Stimulated activated naive CD4-positive, alpha-beta T cell (primary cell): ENCODE measurements around the gene SAMD7.

Source experiments
- DNase-seq, 6 experiments: peaks; one replicate each; lab custom pipeline; 2025; lab: John Stamatoyannopoulos, UW

SAMD7 gene

GRCh38 chr3:169907944-169908343 is 3.4 kb upstream of the SAMD7 start:
- no peak for DNase-seq

- DNase-seq, result no peak
Measured at GRCh38 chr3:169913323-169913722, 2.0 kb downstream of the SAMD7 start.

GRCh38 chr3:169914321-169914720 is 2.9 kb downstream of the SAMD7 start:
- no peak for DNase-seq

GRCh38 chr3:169923189-169923588 is 11.8 kb downstream of the SAMD7 start:
- DNase-seq, result no peak

- DNase-seq, result no peak
Measured at GRCh38 chr3:169923831-169924230, 12.5 kb downstream of the SAMD7 start.

- peak in 2 of 6 experiments; percentile 9 to 27 for DNase-seq
Measured at GRCh38 chr3:169929830-169930519, 18.6 kb downstream of the SAMD7 start.

GRCh38 chr3:169930843-169931242 is 19.5 kb downstream of the SAMD7 start:
- DNase-seq, result no peak

- no peak for DNase-seq
Measured at GRCh38 chr3:169931747-169932520, 20.6 kb downstream of the SAMD7 start.

- no peak for DNase-seq
Measured at GRCh38 chr3:169939320-169939719, 27.9 kb downstream of the SAMD7 start.

- DNase-seq, result no peak
Measured at GRCh38 chr3:169939751-169940150, 28.4 kb downstream of the SAMD7 start.

GRCh38 chr3:169940470-169941181 is 29.3 kb downstream of the SAMD7 start:
- DNase-seq, result peak in 1 of 6 experiments; percentile 3

GRCh38 chr3:169945313-169945712 is 33.9 kb downstream of the SAMD7 start:
- DNase-seq, result peak in 2 of 6 experiments; percentile 23 to 26

GRCh38 chr3:169946336-169946735 is 35.0 kb downstream of the SAMD7 start:
- DNase-seq, result no peak

- no peak for DNase-seq
Measured at GRCh38 chr3:169948559-169949448, 37.4 kb downstream of the SAMD7 start.

GRCh38 chr3:169952045-169952444 is 40.7 kb downstream of the SAMD7 start:
- DNase-seq, result no peak

GRCh38 chr3:169953462-169954141 is 42.2 kb downstream of the SAMD7 start:
- DNase-seq, result no peak

- DNase-seq, result no peak
Measured at GRCh38 chr3:169954142-169954756, 42.9 kb downstream of the SAMD7 start.

- DNase-seq, result no peak
Measured at GRCh38 chr3:169955406-169955805, 44.0 kb downstream of the SAMD7 start.

GRCh38 chr3:169964176-169964575 is 52.8 kb downstream of the SAMD7 start:
- DNase-seq, result no peak

GRCh38 chr3:169965562-169966427 is 54.4 kb downstream of the SAMD7 start:
- DNase-seq, result no peak
